ENCODE results near the gene PRIMA1.

The PRIMA1 gene

GRCh38 chr14:93686268-93686667, 102.0 kb downstream of the PRIMA1 start:
- no peak for DNase-seq
- Mint-ChIP-seq H3K27ac (no peak overlapping the region), H3K4me1 (no peaks in the 10 kb centered on the region), H3K9me3 (no peaks in the 10 kb centered on the region), H3K4me3 (no peak overlapping the region), H3K27me3 (peaks cover 15% of the 10 kb centered on the region), H3K36me3 (no peaks in the 10 kb centered on the region)
- CTCF ChIA-PET: no interaction called here

- Mint-ChIP-seq H3K36me3 (no peaks in the 10 kb centered on the region), H3K4me1 (no peaks in the 10 kb centered on the region), H3K27me3 (peaks cover 15% of the 10 kb centered on the region), H3K4me3 (no peak overlapping the region), H3K27ac (no peak overlapping the region), H3K9me3 (no peaks in the 10 kb centered on the region)
- CTCF ChIA-PET: no interaction called here
- no peak for DNase-seq
Observed at GRCh38 chr14:93685121-93685895, 103.0 kb downstream of the PRIMA1 start.

DNA sequence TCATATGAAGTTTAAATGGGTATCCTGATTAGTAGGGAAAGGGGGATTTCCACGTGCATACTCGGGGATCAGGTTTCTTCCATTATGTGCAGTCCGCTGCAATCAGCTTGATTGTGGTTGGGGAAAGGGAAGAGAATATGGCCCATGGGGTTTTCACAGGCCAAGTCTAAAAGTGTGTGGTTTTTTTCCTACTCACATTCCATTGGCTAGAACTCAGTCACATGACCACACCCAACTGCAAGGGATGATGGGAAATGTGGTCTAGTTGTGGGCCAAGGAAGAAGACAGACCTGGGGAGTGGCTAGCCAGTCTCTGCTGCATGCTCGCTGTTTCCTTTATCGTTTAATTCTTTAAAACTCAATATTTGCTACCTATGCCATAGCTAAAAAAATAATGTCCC, 105.1 kb downstream of the PRIMA1 start:
- CTCF ChIA-PET: interaction anchor here (1.3 kb wide), 1 partner anchor 71 kb away, joined by 3 read pairs; no protein-coding TSS in a partner anchor
- no peak overlapping the region for H3K4me3 Mint-ChIP-seq
- peaks cover 3% of the 10 kb centered on the region for H3K27me3 Mint-ChIP-seq
- H3K27ac Mint-ChIP-seq: no peak overlapping the region
- no peaks in the 10 kb centered on the region for H3K4me1 Mint-ChIP-seq
- DNase-seq: no peak
- no peaks in the 10 kb centered on the region for H3K36me3 Mint-ChIP-seq
- H3K9me3 Mint-ChIP-seq: no peaks in the 10 kb centered on the region

- no peaks in the 10 kb centered on the region for H3K36me3 Mint-ChIP-seq
- DNase-seq: no peak
- H3K27ac Mint-ChIP-seq: no peak overlapping the region
- no peak overlapping the region for H3K4me3 Mint-ChIP-seq
- H3K27me3 Mint-ChIP-seq: no peaks in the 10 kb centered on the region
- no peaks in the 10 kb centered on the region for H3K4me1 Mint-ChIP-seq
- no peaks in the 10 kb centered on the region for H3K9me3 Mint-ChIP-seq
- CTCF ChIA-PET: interaction anchor here (1.3 kb wide), 1 partner anchor 72 kb away, joined by 3 read pairs; no protein-coding TSS in a partner anchor
Observed at GRCh38 chr14:93682459-93682858, 105.8 kb downstream of the PRIMA1 start.

- H3K9me3 Mint-ChIP-seq: no peaks in the 10 kb centered on the region
Observed at GRCh38 chr14:93676416-93676958, 111.8 kb downstream of the PRIMA1 start.

GRCh38 chr14:93675651-93676050, 112.6 kb downstream of the PRIMA1 start:
- CTCF ChIA-PET: no interaction called here
- H3K4me1 Mint-ChIP-seq: no peaks in the 10 kb centered on the region
- peaks cover 9% of the 10 kb centered on the region for H3K27me3 Mint-ChIP-seq
- H3K36me3 Mint-ChIP-seq: no peaks in the 10 kb centered on the region
- H3K9me3 Mint-ChIP-seq: no peaks in the 10 kb centered on the region
- no peak for DNase-seq
- no peak overlapping the region for H3K27ac Mint-ChIP-seq
- H3K4me3 Mint-ChIP-seq: no peak overlapping the region

More at GRCh38 chr14:93676416-93676958, 111.8 kb downstream of the PRIMA1 start:
- DNase-seq: no peak
- Mint-ChIP-seq H3K4me1 (no peaks in the 10 kb centered on the region), H3K27ac (no peak overlapping the region), H3K36me3 (no peaks in the 10 kb centered on the region), H3K4me3 (no peak overlapping the region), H3K27me3 (peaks cover 9% of the 10 kb centered on the region)
- CTCF ChIA-PET: no interaction called here

DNA sequence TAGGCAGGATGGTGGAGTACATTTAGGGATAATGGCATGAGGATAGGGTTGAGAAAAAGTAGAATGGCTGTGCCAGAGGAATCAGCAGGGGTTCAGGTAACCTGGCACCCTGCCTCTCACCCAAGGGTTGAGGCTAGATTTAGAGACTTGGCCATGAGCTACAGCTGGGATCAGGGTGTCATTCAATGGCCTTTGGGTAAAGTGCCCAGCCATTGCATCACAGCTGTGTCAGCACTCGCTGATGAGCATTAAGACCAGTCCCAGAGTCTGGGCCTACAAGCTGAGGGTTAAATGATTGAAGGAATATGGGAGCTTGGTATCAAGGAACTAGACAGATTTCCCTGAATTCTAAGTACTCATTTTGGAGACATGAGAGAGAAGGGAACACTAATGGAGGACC, 113.9 kb downstream of the PRIMA1 start:
- H3K4me1 Mint-ChIP-seq: no peaks in the 10 kb centered on the region
- peaks cover 9% of the 10 kb centered on the region for H3K27me3 Mint-ChIP-seq
- CTCF ChIA-PET: interaction anchor here (1.0 kb wide), 1 partner anchor 19 kb away, joined by 4 read pairs; no protein-coding TSS in a partner anchor
- H3K4me3 Mint-ChIP-seq: no peak overlapping the region
- H3K27ac Mint-ChIP-seq: no peak overlapping the region
- DNase-seq: no peak
- no peaks in the 10 kb centered on the region for H3K36me3 Mint-ChIP-seq
- H3K9me3 Mint-ChIP-seq: no peaks in the 10 kb centered on the region

GRCh38 chr14:93669632-93670031, 118.7 kb downstream of the PRIMA1 start:
- Mint-ChIP-seq H3K4me1 (no peaks in the 10 kb centered on the region), H3K9me3 (peaks cover 12% of the 10 kb centered on the region), H3K4me3 (no peak overlapping the region), H3K36me3 (no peaks in the 10 kb centered on the region), H3K27me3 (peaks cover 9% of the 10 kb centered on the region), H3K27ac (no peak overlapping the region)
- CTCF ChIA-PET: no interaction called here
- no peak for DNase-seq

All from activated naive CD4-positive, alpha-beta T cell treated with anti-CD3 and anti-CD28 coated beads, Interleukin-2, amount 10 ng/mL, durations not matched to agents 7 days and 5 days (primary cell).